GM12873 (cell line): ENCODE measurements around the gene PSD2.

Source experiments
- TF ChIP-seq, protein P1 (sequence below): IDR thresholded peaks from 2 replicates; pipeline ENCODE4 v1.5.1; 2012; ENCODE audit warnings: low read depth, mild to moderate bottlenecking, moderate library complexity, low read length, control low read depth; ENCODE audit not compliant: insufficient read depth; ENCODE audit errors: missing control alignments

Gene PSD2

DNA sequence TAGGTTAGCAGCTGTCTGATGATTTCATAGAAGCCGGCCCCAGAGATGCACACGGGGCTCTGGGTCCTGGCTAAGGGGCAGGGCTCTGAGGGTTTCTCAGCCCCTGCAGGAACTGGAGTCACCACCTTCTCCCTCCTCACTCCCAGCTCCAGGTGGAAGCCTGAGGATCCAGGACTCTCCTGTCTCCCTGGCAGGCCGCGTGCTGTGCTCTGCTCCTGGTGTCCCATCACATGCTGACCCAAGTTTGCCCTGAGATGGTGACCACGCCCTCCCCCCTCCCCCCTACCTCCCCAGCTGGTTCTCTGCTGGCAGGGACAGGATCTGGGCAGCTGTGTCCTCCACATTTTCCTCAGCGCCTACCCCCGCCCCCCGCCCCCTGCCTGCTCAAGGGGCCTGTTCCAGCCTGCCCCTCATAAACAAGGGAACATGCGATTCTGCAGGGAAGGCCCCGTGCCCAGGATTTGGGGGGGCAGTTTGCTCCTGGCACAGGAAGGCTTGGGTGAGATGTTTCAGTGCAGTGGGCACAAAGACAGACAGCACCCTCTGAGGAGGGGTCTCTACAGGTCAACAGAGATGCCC, 87.4 kb downstream of the PSD2 start:
- TF ChIP-seq, protein P1, sequence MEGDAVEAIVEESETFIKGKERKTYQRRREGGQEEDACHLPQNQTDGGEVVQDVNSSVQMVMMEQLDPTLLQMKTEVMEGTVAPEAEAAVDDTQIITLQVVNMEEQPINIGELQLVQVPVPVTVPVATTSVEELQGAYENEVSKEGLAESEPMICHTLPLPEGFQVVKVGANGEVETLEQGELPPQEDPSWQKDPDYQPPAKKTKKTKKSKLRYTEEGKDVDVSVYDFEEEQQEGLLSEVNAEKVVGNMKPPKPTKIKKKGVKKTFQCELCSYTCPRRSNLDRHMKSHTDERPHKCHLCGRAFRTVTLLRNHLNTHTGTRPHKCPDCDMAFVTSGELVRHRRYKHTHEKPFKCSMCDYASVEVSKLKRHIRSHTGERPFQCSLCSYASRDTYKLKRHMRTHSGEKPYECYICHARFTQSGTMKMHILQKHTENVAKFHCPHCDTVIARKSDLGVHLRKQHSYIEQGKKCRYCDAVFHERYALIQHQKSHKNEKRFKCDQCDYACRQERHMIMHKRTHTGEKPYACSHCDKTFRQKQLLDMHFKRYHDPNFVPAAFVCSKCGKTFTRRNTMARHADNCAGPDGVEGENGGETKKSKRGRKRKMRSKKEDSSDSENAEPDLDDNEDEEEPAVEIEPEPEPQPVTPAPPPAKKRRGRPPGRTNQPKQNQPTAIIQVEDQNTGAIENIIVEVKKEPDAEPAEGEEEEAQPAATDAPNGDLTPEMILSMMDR = no peak

DNA sequence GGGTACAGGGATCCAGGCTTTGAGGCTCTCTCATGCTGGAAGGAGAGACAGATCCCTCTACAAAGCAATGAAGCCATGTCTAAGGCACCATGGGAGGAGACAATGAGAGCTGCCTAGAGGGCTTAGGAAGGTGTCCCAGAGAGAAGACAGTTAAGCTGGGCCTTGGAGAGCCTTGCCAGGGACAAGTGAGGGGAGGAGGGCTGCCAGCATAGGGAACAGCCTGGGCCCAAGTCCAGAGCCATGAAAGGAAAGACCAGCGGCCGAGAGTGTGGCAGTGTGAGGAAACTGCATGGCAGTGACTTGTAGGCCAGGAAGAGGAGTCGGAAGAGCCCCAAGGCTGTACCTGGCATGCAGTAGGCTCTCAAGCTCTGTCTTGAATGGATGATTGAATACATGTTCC, 88.5 kb downstream of the PSD2 start:
- TF ChIP-seq, protein P1 = no peak

DNA sequence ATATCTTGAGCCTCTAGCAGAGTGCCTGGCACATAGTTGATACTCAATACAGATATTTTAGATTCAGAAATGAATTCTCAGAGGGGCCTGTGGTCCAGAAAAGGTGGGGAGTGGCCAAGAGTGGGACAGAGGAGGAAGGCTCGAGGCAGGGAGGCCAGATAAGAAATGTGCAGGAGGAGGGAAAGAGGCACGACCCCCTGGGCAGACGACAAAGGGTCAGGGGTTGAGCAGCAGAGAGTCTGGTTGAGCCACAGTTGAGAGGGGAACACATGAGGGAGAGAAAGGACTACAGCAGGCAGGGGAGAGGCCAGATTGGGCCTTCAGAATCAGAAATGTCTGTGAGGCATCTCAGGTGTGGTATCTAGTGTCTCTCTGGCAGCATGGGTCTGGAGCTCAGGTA, 89.1 kb downstream of the PSD2 start:
- TF ChIP-seq, protein P1 = no peak

DNA sequence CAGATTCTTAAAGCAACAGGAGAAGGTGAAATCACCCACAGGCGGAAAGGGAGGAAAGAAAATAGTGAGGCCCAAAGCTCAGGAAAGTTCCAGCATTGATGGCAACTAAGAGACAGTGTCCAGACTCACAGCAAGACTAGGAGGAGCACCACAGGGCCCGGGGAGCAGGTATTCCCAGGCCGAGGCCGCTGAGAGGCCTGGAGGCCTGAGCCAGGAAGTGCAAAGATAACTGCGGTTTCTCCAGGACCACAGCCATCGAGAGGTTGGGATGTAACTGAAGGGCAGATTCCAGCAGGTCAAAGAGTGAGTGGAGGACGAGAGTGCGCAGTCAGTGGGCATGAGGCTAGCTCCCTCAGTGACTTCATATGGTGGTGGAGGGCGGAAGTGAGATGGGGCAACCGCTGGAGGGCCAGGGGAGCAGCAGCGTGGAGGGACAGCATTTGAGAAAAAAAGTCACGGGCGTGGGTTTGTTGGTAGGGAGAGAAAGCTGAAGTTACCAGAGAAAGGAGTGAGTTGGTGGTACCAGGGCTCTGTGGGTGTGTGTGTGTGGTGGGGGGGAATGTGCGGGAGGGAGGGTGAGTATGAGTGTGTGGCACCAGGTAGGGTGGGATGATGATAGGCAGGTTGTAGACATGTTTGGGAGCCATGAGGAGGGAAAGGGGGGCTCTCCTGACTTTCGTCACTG, 89.7 kb downstream of the PSD2 start:
- TF ChIP-seq, protein P1 = no peak

DNA sequence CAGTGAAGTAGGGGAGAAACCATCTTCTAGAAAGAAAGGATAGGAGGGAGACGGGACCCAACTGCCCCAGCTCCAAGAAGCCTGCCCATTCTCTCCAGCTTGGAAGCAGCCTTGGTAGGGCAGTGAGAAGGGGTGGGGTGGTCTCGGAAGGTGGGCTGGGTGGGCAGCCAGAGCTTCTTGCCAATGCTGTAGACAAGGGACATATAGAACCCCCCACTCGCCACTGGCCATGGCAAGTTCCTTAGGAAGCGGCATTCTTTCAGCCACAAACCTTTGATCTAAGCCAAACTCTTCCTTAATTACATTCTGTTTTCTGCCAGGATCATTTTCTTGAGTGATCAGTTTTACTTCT, 90.2 kb downstream of the PSD2 start:
- TF ChIP-seq, protein P1 = no peak

DNA sequence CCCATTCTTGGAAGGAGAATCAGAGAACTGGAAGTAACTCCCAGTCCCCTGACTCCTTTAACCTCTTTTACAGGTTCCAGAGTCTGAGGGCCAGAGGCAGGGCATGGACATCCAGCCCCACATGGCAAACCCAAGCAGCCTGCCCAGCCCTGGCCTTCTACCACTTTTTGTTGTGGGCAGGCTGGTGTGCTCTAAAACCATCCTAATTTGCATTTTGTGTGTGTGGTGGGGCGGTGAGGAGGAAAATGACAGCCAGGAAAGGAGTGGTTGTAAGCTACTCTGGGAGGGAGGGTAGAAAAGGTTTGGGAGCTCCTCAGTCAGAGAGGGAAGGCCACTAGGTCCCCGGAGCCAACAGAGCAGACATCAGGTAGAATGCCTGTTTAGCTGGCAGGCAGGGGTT, 90.6 kb downstream of the PSD2 start:
- TF ChIP-seq, protein P1 = no peak

DNA sequence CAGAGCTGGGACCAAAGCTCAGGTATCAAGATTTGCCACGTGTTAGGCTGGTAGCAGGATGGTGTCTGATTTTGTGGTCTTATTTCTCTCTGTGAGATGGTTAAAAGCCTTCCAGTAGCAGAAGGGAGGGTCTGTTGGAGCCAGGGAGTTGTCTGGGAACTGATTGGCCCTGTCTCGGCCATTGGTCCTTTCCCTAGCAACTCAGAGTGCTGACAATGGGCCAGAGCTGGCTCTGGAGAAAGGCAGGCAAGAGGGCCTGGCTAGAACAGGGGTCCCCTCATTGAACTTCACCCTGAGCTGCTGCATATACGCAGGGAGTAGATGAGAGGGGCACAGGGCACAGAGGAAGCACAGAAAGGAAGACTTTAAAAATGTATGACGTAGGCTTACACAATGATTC, 92.8 kb downstream of the PSD2 start:
- TF ChIP-seq, protein P1 = no peak
